HepG2 (cell line): ENCODE results near the gene PLD2. TPM values are rescaled to one million over a fixed set of nuclear protein-coding genes. Genes with fewer than 3 reads are reported as not detected.

ENCODE experiments used
- DPF2 ChIP-seq: sonication (generic); formaldehyde crosslinking; IDR thresholded peaks from 2 replicates; pipeline ENCODE4 v1.4.0; 2020; ENCODE audit warnings: mild to moderate bottlenecking, low read depth, missing genetic modification reagents, borderline replicate concordance
- HNF1B ChIP-seq: sonication (generic); formaldehyde crosslinking; IDR thresholded peaks from 2 replicates; pipeline ENCODE4 v1.5.1; 2020; ENCODE audit warnings: mild to moderate bottlenecking, moderate library complexity, missing genetic modification reagents
- HNF4G ChIP-seq, 2 experiments: sonication (generic) in 1 of 2; formaldehyde crosslinking in 1 of 2; IDR thresholded peaks; 2 replicates each; pipeline versions ENCODE4 v1.4.0 to v1.6.1; 2011 to 2020; ENCODE audit warnings: borderline replicate concordance in 2 of 2, low read depth in 2 of 2, mild to moderate bottlenecking in 2 of 2, low read length in 1 of 2, missing genetic modification reagents in 1 of 2, moderate library complexity in 1 of 2
- IKZF1 ChIP-seq: fragments of 450-650 bp; IDR thresholded peaks from 2 replicates; pipeline ENCODE4 v1.7.1; 2016
- MBNL3 ChIP-seq: fragments of 250-450 bp; sonication (Bioruptor Pico); conservative IDR thresholded peaks from 2 replicates; pipeline ENCODE4 v1.8.0; 2022; ENCODE audit warnings: mild to moderate bottlenecking, inconsistent platforms
- NR2F6 ChIP-seq, 2 experiments: IDR thresholded peaks; 2 replicates each; pipeline ENCODE4 v1.6.1; 2016; ENCODE audit warnings: antibody characterized with exemption in 1 of 2, mild to moderate bottlenecking in 1 of 2
- PAXIP1 ChIP-seq: sonication (generic); formaldehyde crosslinking; conservative IDR thresholded peaks from 2 replicates; pipeline ENCODE4 v1.4.0; 2020; ENCODE audit warnings: mild to moderate bottlenecking, missing genetic modification reagents, moderate library complexity
- RBFOX2 ChIP-seq: fragments of 200-400 bp; formaldehyde crosslinking; IDR thresholded peaks from 2 replicates; pipeline ENCODE4 v1.6.1; 2017; ENCODE audit warnings: low read depth, mild to moderate bottlenecking, low read length
- SOX13 ChIP-seq, 3 experiments: fragments of 450-650 bp in 1 of 3; sonication (generic) in 1 of 3; formaldehyde crosslinking in 1 of 3; IDR thresholded peaks in 2 of 3; conservative IDR thresholded peaks in 1 of 3; 2 replicates each; pipeline versions ENCODE4 v1.5.0 to v1.6.1; 2016 to 2020; ENCODE audit warnings: antibody characterized with exemption in 1 of 3, mild to moderate bottlenecking in 1 of 3, missing compliant biosample characterization in 1 of 3, missing genetic modification reagents in 1 of 3, moderate library complexity in 1 of 3
- SP2 ChIP-seq: sonication (generic); formaldehyde crosslinking; IDR thresholded peaks from 2 replicates; pipeline ENCODE4 v1.5.1; 2020; ENCODE audit warnings: mild to moderate bottlenecking, missing genetic modification reagents
- TCF7 ChIP-seq: sonication (generic); IDR thresholded peaks from 2 replicates; pipeline ENCODE4 v1.6.1; 2016; ENCODE audit warnings: antibody characterized with exemption, low read depth
- THAP11 ChIP-seq: IDR thresholded peaks from 2 replicates; pipeline ENCODE4 v1.6.1; 2016; ENCODE audit warnings: missing biosample characterization, missing genetic modification reagents
- THRA ChIP-seq: sonication (generic); formaldehyde crosslinking; IDR thresholded peaks from 2 replicates; pipeline ENCODE4 v1.4.0; 2020; ENCODE audit warnings: missing genetic modification reagents, borderline replicate concordance
- ZBTB42 ChIP-seq: sonication (generic); formaldehyde crosslinking; IDR thresholded peaks from 2 replicates; pipeline ENCODE4 v1.5.0; 2020; ENCODE audit warnings: mild to moderate bottlenecking, missing genetic modification reagents
- ZBTB7A ChIP-seq: sonication (generic); formaldehyde crosslinking; IDR thresholded peaks from 2 replicates; pipeline ENCODE4 v1.8.0; 2022; ENCODE audit warnings: mild to moderate bottlenecking, missing genetic modification reagents
- ZGPAT ChIP-seq: IDR thresholded peaks from 2 replicates; pipeline ENCODE4 v1.6.1; 2016; ENCODE audit warnings: mild to moderate bottlenecking
- ZNF329 ChIP-seq: sonication (generic); formaldehyde crosslinking; IDR thresholded peaks from 2 replicates; pipeline ENCODE4 v1.9.0; 2021; ENCODE audit warnings: low read depth, mild to moderate bottlenecking, missing genetic modification reagents
- ZNF331 ChIP-seq: sonication (generic); formaldehyde crosslinking; IDR thresholded peaks from 2 replicates; pipeline ENCODE4 v1.4.0; 2020; ENCODE audit warnings: missing genetic modification reagents
- ZNF703 ChIP-seq: sonication (generic); formaldehyde crosslinking; IDR thresholded peaks from 2 replicates; pipeline ENCODE4 v1.5.1; 2020; ENCODE audit warnings: missing genetic modification reagents, mild to moderate bottlenecking, moderate library complexity, borderline replicate concordance
- ZSCAN29 ChIP-seq: sonication (generic); formaldehyde crosslinking; conservative IDR thresholded peaks from 2 replicates; pipeline ENCODE4 v1.4.0; 2020; ENCODE audit warnings: mild to moderate bottlenecking, missing genetic modification reagents
- polyA plus RNA-seq, 8 experiments: library from polyadenylated mRNA; depleted of rRNA in 3 of 8; stranded (reverse) in 7 of 8; unstranded in 1 of 8; fragments of >200 nt; fragmentation: Illumina TruSeq in 4 of 8; extraction: Trizol in 4 of 8; gene quantifications; 2 replicates each; pipeline versions ENCODE4 v1.2.1 to v1.2.3, GENCODE V29; 2011 to 2016; ENCODE audit warnings: low read depth in 4 of 8, missing spikeins in 1 of 8, mixed read lengths in 1 of 8; ENCODE audit not compliant: insufficient read depth in 1 of 8
- total RNA-seq, 5 experiments: library from RNA; depleted of rRNA; stranded (reverse); fragments of >200 nt; fragmentation: Illumina TruSeq; extraction: Trizol; gene quantifications; 2 replicates each; pipeline ENCODE4 v1.2.3, GENCODE V29; 2016; ENCODE audit warnings: low read depth in 1 of 5

The PLD2 gene
- total and polyA plus RNA-seq, 2 of the 13 experiments (the other 11 are each of a cell fraction or from before 2014, with no cell fraction given), result 13.4 to 29.7 TPM

GRCh38 chr17:4858068-4858881 is 51.3 kb downstream of the PLD2 start (continued):
- TF ChIP-seq ZGPAT (peak; percentile 39; the same call in 1 of the 2 replicates), ZNF329 (CRISPR knock-in tag) (no peak), DPF2 (CRISPR knock-in tag) (peak; percentile 52; the same call in 1 of the 2 replicates), ZNF331 (CRISPR knock-in tag) (no peak; the same call in 1 of the 2 replicates), ZSCAN29 (CRISPR knock-in tag) (no peak), SP2 (CRISPR knock-in tag) (no peak), NR2F6 (IDR thresholded peaks at IDR 0.05) (no peak), NR2F6 (CRISPR knock-in tag; IDR thresholded peaks at IDR 0.05) (0 out of 2 replicates have a peak, but pooled peaks have one; percentile 18), TCF7 (peak; percentile 43; the same call in 1 of the 2 replicates), PAXIP1 (CRISPR knock-in tag) (peak; percentile 90), HNF4G (IDR thresholded peaks at IDR 0.05; ENCODE audit: borderline replicate concordance, low read depth, low read length) (peak; percentile 62; the same call in 1 of the 2 replicates), HNF4G (CRISPR knock-in tag; IDR thresholded peaks at IDR 0.05; ENCODE audit: borderline replicate concordance, low read depth) (no peak; the same call in 1 of the 2 replicates), ZBTB7A (CRISPR knock-in tag) (no peak), ZBTB42 (CRISPR knock-in tag) (no peak), IKZF1 (no peak), ZNF703 (no peak), HNF1B (CRISPR knock-in tag) (peak; percentile 73), SOX13 (IDR thresholded peaks at IDR 0.05) (peak; percentile 76; the same call in 1 of the 2 replicates), SOX13 (CRISPR knock-in tag; conservative IDR thresholded peaks at IDR 0.05 in 1 of 2, IDR thresholded peaks at IDR 0.05 in 1 of 2) (peak in 1 of 2 experiments; percentile 95; a peak in 2 of 4 replicates), THAP11 (peak; percentile 44; the same call in 1 of the 2 replicates), THRA (CRISPR knock-in tag) (peak; percentile 48; the same call in 1 of the 2 replicates), MBNL3 (CRISPR knock-in tag) (no peak), RBFOX2 (no peak)
